ENCODE data around the gene SERTM2.

GRCh38 chrX:111568817-111569216 lies 57.4 kb downstream of the SERTM2 start:
- no peak for TF ChIP-seq CTCF (IDR thresholded peaks at IDR 0.05 in 8 of 11, conservative IDR thresholded peaks at IDR 0.05 in 3 of 11)
- TF ChIP-seq POLR2AphosphoS5 (IDR thresholded peaks at IDR 0.05), result no peak
